Colon (tissue), 2 donors: ENCODE data around the gene CDK11A.
"Not testable (repeated sequence)": the region's sequence is repeated elsewhere in the genome, so short reads cannot be mapped to it uniquely, and the experiment has no call there.

Experiments used
- FAIRE-seq: peaks from 2 replicates; lab custom pipeline; 2012; peaks lifted over from hg19 to GRCh38; lab: Jason Lieb, UNC
- donor health status: control.
- donor health status: control.

Gene CDK11A

GRCh38 chr1:1683104-1683905 lies 40.9 kb downstream of the CDK11A start:
- FAIRE-seq, result no peak

GRCh38 chr1:1680912-1681273 lies 43.3 kb downstream of the CDK11A start:
- no peak for FAIRE-seq

- FAIRE-seq, result no peak
Observed at GRCh38 chr1:1680031-1680911, 43.9 kb downstream of the CDK11A start.

GRCh38 chr1:1678581-1679380 lies 45.4 kb downstream of the CDK11A start:
- FAIRE-seq, result no peak

GRCh38 chr1:1677718-1678580 lies 46.2 kb downstream of the CDK11A start:
- no peak for FAIRE-seq

- FAIRE-seq, result not testable (repeated sequence)
Observed at GRCh38 chr1:1676087-1676486, 48.1 kb downstream of the CDK11A start.

- FAIRE-seq, result not testable (repeated sequence)
Observed at GRCh38 chr1:1675218-1675617, 48.9 kb downstream of the CDK11A start.

- FAIRE-seq, result not testable (repeated sequence)
Observed at GRCh38 chr1:1674806-1675205, 49.4 kb downstream of the CDK11A start.

- FAIRE-seq, result no peak
Observed at GRCh38 chr1:1672181-1672965, 51.8 kb downstream of the CDK11A start.

GRCh38 chr1:1671365-1672119 lies 52.6 kb downstream of the CDK11A start:
- no peak for FAIRE-seq

- no peak for FAIRE-seq
Observed at GRCh38 chr1:1670866-1671265, 53.3 kb downstream of the CDK11A start.

- no peak for FAIRE-seq
Observed at GRCh38 chr1:1669468-1670440, 54.4 kb downstream of the CDK11A start.

GRCh38 chr1:1666526-1666925 lies 57.6 kb downstream of the CDK11A start:
- no peak for FAIRE-seq

GRCh38 chr1:1665815-1666251 lies 58.3 kb downstream of the CDK11A start:
- FAIRE-seq, result no peak

- FAIRE-seq, result no peak
Observed at GRCh38 chr1:1664941-1665814, 59.0 kb downstream of the CDK11A start.

GRCh38 chr1:1664318-1664717 lies 59.8 kb downstream of the CDK11A start:
- not testable (repeated sequence) for FAIRE-seq

GRCh38 chr1:1662830-1663560 lies 61.2 kb downstream of the CDK11A start:
- not testable (repeated sequence) for FAIRE-seq
